ENCODE results near the gene MAGEA9.
"Not testable (repeated sequence)": the region's sequence is repeated elsewhere in the genome, so short reads cannot be mapped to it uniquely, and the experiment has no call there.

Gene MAGEA9

DNA sequence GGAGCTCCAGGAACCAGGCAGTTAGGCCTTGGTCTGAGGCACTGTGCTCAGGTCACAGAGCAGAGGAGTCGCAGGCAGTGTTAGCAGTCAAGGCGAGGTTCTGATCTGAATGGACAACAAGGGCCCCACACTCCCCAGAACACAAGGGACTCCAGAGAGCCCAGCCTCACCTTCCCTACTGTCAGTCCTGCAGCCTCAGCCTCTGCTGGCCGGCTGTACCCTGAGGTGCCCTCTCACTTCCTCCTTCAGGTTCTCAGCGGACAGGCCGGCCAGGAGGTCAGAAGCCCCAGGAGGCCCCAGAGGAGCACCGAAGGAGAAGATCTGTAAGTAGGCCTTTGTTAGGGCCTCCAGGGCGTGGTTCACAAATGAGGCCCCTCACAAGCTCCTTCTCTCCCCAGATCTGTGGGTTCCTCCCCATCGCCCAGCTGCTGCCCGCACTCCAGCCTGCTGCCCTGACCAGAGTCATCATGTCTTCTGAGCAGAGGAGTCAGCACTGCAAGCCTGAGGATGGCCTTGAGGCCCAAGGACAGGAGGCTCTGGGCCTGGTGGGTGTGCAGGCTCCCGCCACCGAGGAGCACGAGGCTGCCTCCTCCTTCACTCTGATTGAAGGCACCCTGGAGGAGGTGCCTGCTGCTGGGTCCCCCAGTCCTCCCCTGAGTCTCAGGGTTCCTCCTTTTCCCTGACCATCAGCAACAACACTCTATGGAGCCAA is 26.2 kb downstream of the MAGEA9 start:
- no peak for DNase-seq

DNA sequence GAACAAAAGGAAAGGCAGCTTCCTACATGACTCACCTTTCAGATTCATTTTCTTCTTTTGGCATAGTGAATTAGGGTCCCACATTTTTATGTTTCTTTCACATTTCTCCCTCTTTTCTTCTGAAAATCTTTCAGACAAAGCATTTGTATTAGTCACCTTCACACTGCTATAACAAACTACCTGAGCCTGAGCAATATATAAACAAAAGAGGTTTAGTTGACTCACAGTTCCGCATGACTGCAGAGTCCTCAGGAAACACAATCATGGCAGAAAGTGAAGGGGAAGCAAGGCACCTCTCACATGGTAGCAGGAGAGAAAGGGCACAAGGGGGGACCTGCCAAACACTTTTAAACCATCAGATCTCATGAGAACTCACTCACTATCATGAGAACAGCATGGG is 36.9 kb downstream of the MAGEA9 start:
- DNase-seq: no peak

DNA sequence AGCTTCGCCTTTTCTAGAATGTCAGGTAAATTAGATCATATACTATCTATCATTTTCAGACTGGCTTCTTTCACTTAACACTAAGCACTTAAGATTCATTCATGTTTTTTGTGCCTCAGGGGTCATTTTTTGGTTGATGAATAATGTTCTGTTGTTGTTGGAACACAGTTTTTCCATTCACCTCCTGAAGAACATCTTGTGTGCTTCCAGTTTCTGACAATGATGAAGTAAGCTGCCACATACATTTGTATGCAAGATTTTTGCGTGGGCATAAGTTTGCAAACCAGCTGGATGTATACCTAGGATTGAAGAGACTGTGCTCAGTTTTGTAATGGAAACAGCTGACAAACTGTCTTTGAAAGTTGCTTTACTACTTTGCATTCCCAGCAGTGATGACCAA is 37.6 kb downstream of the MAGEA9 start:
- DNase-seq: no peak

DNA sequence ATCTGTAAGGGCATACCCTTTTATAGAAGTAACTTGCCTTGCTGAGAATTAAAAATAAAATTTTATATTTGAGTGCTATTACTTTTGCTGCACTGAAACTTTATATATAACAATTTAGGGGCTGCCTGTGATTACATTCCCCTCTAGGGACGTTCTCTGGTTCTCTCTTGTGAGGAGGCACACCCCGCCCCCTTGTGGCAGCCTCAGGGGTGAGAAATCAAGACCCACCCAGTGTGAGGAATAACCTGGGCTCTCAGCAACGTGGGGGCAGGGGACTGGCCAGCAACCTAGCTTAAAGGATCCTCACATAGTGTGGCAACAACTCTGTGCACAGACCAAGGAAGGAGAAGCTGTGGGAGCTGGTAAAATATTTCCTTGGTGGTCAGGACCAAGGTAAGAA is 43.7 kb downstream of the MAGEA9 start:
- DNase-seq: no peak

DNA sequence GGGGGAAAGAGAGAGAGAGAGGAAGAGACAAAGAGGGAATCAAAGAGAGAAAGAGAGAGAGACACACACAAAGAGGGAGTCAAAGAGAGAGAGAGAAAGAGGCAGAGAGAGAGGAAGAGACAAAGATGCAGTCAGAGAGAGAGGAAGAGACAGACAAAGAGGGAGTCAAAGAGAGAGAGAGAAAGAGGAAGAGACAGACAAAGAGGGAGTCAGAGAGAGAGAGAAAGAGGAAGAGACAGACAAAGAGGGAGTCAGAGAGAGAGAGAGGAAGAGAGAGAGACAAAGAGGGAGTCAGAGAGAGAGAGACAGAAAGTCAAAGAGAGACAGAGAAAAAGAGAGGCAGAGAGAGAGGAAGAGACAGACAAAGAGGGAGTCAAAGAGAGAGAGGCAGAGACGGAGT is 45.5 kb downstream of the MAGEA9 start:
- no peak for DNase-seq

DNA sequence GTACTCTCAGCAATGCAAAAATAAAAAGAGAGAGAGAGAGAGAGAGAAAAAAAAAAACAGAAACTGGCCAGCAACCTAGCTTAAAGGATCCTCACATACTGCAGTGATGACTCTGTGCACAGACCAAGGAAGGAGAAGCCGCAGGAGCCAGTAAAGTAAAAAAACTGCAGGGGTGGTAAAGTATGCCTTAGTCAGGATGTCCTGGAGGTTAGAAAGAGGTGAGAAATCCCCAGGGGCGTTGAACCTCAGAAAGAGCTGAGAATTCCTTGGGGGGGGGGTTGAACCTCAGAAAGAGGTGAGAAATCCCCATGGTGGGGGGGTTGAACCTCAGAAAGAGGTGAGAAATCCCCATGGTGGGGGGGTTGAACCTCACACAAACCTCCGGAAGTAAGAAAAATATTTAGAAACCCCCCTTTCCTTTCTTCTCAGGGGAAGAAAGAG is 48.0 kb downstream of the MAGEA9 start:
- no peak for DNase-seq

DNA sequence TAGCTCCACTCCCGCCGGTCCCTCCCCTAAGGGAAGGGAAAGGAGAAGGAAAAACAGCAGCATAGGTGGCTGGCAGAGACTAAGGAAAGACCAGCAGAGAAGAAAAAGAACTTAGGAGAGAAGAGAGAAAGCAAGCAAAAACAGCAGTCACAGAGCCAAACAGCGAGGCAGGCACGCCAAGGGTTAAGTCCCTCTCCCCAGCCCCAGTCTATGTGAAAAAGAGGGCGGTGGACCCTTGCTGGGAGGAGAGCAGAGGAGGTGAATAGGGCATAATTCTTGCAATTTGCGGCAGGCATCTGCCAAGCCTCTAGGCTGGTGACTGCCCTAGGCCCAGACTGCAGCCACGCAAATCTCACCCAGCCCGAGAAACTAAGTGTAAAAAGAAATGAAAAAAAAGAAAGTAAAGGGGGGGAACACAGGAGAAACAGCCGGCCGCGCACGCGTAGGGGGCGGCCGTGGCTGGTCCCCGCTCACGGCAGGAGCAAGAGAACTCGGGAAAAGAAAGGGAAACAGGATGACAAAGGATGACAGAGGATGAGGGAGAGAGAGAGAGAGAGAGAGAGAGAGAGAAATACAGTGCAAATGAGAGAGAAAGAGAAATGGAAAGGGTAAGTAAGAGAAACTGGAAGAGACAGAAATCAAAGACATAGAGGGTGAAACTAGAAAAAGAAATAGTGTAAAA is 48.6 kb downstream of the MAGEA9 start:
- no peak for DNase-seq

DNA sequence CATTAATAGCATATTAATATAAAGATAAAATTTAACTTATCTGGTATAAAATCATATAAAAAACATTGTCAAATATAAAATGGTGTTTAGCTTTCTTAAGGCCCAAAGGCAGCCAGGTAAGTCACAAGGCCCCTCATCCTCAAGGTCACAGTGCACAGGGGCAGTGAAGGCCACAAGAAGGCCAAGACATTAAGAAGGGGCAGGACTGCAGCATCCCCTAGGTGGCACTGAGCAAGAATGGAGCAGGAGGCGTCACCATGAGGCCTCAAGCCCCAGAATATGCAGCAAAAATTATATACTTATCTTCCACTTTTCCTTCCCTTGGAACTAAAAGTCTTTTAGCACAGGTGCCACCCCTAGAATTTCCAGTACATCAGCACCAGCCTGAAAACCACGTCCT is 49.7 kb downstream of the MAGEA9 start:
- DNase-seq: no peak

DNA sequence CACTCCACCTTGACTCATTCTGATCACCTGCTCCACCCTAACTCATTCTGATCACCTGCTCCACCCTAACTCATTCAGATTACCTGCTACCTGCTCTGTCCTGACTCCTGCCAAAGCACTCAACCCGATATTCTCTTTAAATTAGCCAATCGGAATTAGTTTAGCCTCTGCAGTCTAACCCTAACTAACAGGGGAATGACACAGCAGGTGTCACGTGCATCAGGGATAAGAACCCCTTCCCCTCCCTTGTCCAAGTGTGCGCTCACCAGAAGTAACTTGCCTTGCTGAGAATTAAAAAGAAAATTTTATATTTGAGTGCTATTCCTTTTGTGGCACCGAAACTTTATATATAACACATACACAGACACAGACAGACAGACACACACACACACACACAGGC is 55.0 kb downstream of the MAGEA9 start:
- not testable (repeated sequence) for DNase-seq

DNA sequence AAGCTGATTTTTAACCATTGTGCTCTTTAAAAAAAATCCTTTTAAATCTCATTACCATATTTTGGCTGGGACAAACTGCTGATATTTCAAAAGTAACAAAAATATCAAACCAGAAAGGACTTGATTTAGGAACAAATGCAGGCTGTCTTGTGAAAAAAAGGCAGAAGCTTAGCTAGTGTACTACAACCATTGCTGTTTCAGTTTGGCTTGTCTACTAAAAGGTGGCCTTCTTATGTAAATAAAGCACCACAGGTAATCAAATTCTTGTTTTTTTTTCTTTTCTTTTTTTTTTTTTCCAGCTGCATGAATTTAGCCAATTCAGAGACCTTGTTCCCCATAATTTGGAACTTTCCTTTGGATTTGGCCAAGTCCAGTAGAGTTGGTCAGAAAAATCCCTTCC is 55.4 kb downstream of the MAGEA9 start:
- DNase-seq: no peak
